GM18951 (cell line): Measurements from ENCODE around the gene SV2C.
"Not testable (repeated sequence)": the region's sequence is repeated elsewhere in the genome, so short reads cannot be mapped to it uniquely, and the experiment has no call there.

Experiments used
- POLR2A ChIP-seq: IDR thresholded peaks from 4 replicates; pipeline ENCODE4 v1.6.1; 2011; ENCODE audit warnings: mild to moderate bottlenecking; ENCODE audit not compliant: insufficient read length, insufficient read depth; ENCODE audit errors: extremely low read depth
- in situ Hi-C: fragments of 300-500 bp; cut with MboI; formaldehyde crosslinking; loops from one replicate; pipeline ENCODE4 v1.12.0; 2022; ENCODE audit warnings: low sequenced_read_pairs, mixed read lengths, inconsistent platforms; ENCODE audit not compliant: unreplicated experiment

Gene SV2C

DNA sequence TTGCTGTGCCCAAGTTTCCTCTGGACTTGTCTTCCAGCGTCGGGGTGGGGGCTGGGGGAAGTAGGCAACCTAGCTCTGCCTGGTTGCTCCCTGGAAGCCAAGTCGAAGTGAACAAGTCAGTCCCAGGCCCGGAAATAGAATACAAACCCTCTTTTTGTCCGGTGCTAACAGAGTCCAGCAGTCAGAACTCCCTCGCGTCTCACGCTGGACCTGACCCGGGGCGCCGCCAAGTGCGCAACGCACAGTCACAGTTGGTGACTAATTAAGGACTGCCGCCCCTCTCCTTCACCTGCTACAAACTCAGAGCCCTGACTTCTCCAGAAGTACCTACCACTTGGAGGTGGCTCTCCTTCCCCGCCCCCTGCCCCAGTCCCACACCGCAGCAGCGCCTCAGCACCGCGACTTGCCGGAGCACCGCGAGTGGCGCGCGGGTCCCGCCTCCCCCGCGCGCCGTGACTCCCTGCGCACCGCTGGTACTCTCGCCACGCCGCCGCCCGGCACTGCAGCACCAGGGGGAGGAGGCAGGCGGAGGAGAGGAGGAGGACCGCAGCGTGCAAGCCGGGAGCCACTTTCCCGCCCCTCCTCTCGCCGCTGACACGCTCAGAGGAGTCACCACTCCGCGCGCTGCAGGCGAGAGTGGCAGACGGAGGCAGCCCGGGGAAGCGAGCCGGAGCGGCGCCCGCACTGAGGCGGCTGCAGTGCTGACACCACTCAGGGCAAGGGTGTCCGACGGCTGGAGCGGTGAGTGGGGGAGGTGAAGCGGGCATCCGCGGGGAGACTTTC lies at the start of gene SV2C:
Gene SV2C, plus strand, starts transcription at position 612 of the 783 bp plus-strand sequence. CDS start 48,368 bp downstream, outside the sequence.
- no peak for TF ChIP-seq POLR2A
- in situ Hi-C loops: no loop called here

DNA sequence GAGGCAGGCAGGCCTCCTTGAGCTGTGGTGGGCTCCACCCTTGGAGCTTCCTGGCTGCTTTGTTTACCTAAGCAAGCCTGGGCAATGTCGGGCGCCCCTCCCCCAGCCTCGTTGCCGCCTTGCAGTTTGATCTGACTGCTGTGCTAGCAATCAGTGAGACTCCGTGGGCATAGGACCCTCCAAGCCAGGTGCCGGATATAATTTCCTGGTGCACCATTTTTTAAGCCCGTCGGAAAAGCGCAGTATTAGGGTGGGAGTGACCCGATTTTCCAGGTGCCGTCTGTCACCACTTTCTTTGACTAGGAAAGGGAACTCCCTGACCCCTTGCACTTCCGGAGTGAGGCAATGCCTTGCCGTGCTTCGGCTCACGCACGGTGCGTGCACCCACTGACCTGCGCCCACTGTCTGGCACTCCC lies 45.4 kb upstream of the SV2C start:
- in situ Hi-C loops: not testable (repeated sequence)

- TF ChIP-seq POLR2A: no peak
- in situ Hi-C loops: no loop called here
Observed at GRCh38 chr5:76038212-76038611, 45.0 kb upstream of the SV2C start.

DNA sequence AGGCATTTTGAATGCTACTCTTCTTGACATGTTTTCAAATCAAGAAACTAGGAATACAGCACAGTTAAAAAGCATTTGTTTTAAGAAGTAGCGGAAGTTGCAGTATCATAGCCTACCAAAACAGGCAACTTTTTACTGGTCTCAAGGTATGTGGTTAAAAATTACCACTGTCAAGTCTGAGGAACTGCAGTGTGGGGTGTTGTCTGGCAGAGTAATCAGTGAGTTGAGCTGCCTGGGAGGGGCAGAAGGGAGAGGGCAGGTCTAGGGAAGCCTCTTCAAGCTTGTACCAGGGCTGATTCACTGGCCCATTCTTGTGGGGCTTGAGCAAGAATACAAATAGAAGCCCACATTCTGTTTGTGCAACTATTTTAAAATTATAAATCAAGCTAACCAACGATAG lies 42.4 kb upstream of the SV2C start:
- in situ Hi-C loops: no loop called here
- no peak for TF ChIP-seq POLR2A

DNA sequence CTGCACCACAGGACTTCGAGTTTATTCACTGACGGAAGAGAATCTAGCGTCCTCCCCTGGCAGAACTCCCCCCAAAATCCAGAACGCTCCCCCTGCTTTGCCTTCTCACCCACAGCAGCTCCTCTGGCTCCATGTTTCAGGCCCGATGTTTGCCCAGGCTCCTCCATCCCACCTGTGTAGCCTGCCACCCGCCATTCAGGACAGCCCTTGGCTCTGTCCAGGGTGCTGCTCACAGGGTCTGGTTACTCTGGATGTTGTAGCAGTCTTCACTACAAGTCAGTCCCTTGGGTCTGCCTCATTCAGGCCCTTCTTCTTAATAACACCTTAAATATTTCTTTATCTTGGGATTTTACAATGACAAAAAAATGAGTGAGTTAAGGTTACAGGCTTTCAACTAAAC lies 41.3 kb upstream of the SV2C start:
- no peak for TF ChIP-seq POLR2A
- in situ Hi-C loops: no loop called here

- in situ Hi-C loops: no loop called here
- no peak for TF ChIP-seq POLR2A
Observed at GRCh38 chr5:76046741-76047140, 36.4 kb upstream of the SV2C start.

DNA sequence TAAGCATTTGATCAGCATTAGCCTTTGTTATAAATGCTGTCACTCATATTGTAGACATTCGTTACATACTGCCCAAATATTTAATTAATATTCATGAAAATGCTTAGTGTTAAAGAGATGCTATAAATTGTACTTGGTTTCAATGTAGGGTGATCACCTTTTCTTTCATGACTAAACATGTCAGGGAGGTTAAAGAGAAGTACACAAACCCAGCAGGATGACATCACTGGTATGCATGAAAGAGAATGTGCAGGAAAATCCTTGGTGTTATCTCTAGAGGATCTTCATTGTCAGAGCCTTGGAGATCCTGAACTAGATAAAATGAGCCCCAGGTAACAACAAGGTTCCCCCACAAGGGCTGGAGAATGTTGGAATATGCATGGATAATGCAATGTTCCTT lies 33.0 kb upstream of the SV2C start:
- in situ Hi-C loops: no loop called here
- TF ChIP-seq POLR2A: no peak

- in situ Hi-C loops: no loop called here
- TF ChIP-seq POLR2A: no peak
Observed at GRCh38 chr5:76062502-76063041, 20.6 kb upstream of the SV2C start.

DNA sequence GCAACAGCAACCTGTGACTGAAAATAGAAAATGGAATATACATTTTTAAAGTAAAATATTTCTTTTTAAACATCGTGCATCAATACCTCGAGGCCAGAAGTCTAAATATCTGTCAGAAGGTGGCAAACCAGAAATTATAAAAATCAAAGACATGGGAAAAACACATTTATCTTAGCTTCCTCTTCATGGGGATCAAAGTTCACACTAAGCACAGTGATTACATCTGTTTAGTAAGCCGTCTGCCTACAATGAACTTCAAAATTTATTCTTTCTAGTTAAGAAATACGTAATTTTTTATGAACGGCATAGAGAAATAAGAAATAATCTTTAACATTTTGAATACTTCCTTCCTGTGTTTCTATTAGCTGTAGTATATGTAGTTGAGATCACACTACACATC lies 17.9 kb upstream of the SV2C start:
- no peak for TF ChIP-seq POLR2A
- in situ Hi-C loops: no loop called here

GRCh38 chr5:76069061-76069735 lies 14.0 kb upstream of the SV2C start:
- in situ Hi-C loops: no loop called here

DNA sequence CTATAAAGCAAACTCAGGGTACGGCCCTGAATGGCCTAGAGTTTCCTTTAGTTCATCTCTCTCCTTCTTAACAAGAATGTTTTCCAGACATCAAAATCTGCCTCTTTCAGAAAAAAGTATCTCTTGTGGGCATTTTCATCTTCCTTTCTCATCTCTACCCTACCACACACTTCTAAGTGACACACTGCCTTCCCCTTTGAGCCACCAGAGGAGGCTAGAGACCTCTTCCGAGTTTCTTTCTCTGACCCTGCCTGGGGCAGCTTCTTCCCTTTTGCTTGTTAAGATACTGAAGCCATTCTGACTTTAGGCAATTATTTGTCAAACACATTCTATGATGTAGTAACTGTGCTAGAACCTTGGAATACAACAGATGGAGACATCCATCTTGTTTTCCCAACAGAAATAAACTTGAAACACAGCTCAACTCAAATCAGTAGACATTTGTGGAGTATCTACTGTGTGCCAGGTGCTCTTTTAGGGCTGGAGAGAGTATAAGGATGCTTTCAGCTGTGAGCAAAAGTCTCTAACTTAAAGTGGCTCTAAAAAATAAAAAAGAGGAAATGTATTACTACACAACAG lies 8.6 kb upstream of the SV2C start:
- no peak for TF ChIP-seq POLR2A
- in situ Hi-C loops: no loop called here

More at GRCh38 chr5:76069061-76069735, 14.0 kb upstream of the SV2C start:
- no peak for TF ChIP-seq POLR2A

- TF ChIP-seq POLR2A: no peak
- in situ Hi-C loops: no loop called here
Observed at GRCh38 chr5:76081811-76082771, 1.1 kb upstream of the SV2C start.

DNA sequence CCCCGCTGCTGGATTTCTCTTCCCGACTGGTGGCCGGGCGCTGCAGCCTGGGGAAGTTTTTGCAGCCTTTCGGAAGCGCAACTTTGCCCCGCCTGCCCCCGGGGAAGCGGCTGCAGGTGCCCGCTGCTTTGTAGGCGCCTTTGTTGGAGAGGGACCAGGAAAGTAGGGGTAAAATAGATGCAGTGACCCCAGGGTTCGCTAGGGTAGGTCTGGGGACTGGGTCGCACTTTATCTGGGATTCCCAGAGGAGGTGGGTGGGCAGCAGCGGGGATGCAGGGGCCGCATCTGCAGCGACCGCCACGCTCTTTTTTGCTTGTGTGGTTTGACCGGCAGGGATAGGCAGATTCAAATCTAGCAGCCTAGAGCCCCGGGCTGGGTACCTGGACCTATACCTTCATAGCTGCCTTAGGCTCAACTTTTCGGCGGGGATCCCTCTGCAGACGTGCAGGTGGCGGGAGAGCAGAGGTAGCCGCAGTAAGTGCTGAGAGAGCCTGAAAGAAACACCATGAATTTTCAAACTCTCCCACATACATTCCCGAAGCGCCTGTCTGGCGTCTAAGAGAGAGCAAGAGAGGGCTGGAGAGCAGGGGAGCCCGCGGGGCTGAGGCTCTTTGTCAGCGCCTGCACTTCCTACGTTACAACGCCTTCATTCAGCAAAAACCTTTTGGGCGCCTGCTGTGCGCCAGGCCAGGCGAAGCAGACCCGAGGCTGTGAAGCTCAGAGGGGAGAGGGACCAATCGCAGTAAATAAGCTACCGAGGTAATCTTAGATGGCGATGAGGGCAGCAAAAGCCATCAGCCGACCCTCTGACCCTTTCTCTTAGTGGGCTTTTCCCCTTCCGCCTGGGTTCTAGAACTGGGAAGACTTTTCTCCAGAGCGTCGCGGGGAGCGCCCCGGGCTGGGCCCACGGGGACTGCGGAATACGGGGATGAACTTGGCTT lies 642 bp downstream of the SV2C start:
- TF ChIP-seq POLR2A: no peak
- in situ Hi-C loops: no loop called here
